Vagina (tissue), 2 donors: ENCODE measurements around the gene FKBP9.
"Not testable (repeated sequence)": the region's sequence is repeated elsewhere in the genome, so short reads cannot be mapped to it uniquely, and the experiment has no call there.

ENCODE experiments used
- POLR2A ChIP-seq, 2 donors: fragments of 450-650 bp; IDR thresholded peaks; one replicate each; pipeline ENCODE4 v1.6.1; 2017; ENCODE audit warnings: antibody characterized with exemption in 2 of 2, mild to moderate bottlenecking in 2 of 2, moderate library complexity in 2 of 2
- TF ChIP-seq, protein P1 (sequence below), 3 experiments: fragments of 450-650 bp in 2 of 3; fragments of 200-600 bp in 1 of 3; sonication (generic) in 1 of 3; IDR thresholded peaks; one replicate each; pipeline ENCODE4 v1.5.1; 2017 to 2019; ENCODE audit warnings: antibody characterized with exemption in 3 of 3, mild to moderate bottlenecking in 2 of 3, moderate library complexity in 2 of 3

DNA sequence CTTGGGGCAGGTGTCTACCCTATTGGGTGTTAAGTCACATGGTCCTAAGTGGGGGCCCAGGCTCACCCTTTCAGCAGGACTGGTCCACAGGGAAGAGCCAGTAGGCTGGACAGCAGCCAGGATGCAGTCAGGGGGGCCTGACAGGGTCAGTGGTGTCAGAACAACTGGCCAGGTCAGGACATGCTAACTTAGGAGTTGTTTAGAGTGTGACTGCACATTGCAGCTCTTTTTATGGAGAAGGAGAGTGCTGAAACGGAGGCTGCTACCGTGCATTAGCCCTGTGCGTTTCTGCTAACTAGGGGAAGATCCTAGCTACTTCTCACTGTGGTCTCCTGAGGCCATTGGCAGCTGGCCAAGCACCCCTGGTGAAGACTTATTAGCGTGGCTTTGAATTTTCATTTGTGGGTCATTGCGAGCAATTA lies 6.7 kb downstream of the FKBP9 start:
- TF ChIP-seq, protein P1, sequence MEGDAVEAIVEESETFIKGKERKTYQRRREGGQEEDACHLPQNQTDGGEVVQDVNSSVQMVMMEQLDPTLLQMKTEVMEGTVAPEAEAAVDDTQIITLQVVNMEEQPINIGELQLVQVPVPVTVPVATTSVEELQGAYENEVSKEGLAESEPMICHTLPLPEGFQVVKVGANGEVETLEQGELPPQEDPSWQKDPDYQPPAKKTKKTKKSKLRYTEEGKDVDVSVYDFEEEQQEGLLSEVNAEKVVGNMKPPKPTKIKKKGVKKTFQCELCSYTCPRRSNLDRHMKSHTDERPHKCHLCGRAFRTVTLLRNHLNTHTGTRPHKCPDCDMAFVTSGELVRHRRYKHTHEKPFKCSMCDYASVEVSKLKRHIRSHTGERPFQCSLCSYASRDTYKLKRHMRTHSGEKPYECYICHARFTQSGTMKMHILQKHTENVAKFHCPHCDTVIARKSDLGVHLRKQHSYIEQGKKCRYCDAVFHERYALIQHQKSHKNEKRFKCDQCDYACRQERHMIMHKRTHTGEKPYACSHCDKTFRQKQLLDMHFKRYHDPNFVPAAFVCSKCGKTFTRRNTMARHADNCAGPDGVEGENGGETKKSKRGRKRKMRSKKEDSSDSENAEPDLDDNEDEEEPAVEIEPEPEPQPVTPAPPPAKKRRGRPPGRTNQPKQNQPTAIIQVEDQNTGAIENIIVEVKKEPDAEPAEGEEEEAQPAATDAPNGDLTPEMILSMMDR (IDR thresholded peaks at IDR 0.05), result not testable (repeated sequence)
- not testable (repeated sequence) for TF ChIP-seq POLR2A (IDR thresholded peaks at IDR 0.05)
